Stimulated activated CD8-positive, alpha-beta memory T cell treated with anti-CD3 and anti-CD28 coated beads, Interleukin-7, amount 100 ng/mL, for 24 hours (primary cell): ENCODE data around the gene OR10C1.
"Not testable (repeated sequence)": the region's sequence is repeated elsewhere in the genome, so short reads cannot be mapped to it uniquely, and the experiment has no call there.

Source experiments
- DNase-seq: peaks from one replicate; pipeline ENCODE4 v3.0.0-alpha.2; 2020; ENCODE audit warnings: low read depth

The OR10C1 gene

GRCh38 chr6:29439006-29439405 is at the start of gene OR10C1:
TSS of gene OR10C1 (plus strand) at chr6:29439306. CDS start at chr6:29440016, 710 bp downstream.
- DNase-seq = no peak

- DNase-seq = no peak
Measured at GRCh38 chr6:29395331-29395730, 43.8 kb upstream of the OR10C1 start, which contains the start of gene OR12D2. TSS of gene OR12D2 (plus strand) at chr6:29395631. CDS start at chr6:29396700, 1,069 bp downstream.

GRCh38 chr6:29399525-29399924 is 39.6 kb upstream of the OR10C1 start:
- no peak for DNase-seq

- no peak for DNase-seq
Measured at GRCh38 chr6:29403801-29404200, 35.3 kb upstream of the OR10C1 start.

GRCh38 chr6:29414588-29414987 is 24.5 kb upstream of the OR10C1 start, which contains the start of gene OR12D1:
TSS of gene OR12D1 (plus strand) at chr6:29414928.
- DNase-seq = no peak

GRCh38 chr6:29419516-29419915 is 19.6 kb upstream of the OR10C1 start:
- DNase-seq = no peak

- no peak for DNase-seq
Measured at GRCh38 chr6:29424168-29424567, 14.9 kb upstream of the OR10C1 start.

GRCh38 chr6:29424575-29424974 is 14.5 kb upstream of the OR10C1 start:
- DNase-seq = no peak

GRCh38 chr6:29425075-29425474 is 14.0 kb upstream of the OR10C1 start:
- no peak for DNase-seq

GRCh38 chr6:29426654-29427053 is 12.5 kb upstream of the OR10C1 start:
- DNase-seq = no peak

- DNase-seq = not testable (repeated sequence)
Measured at GRCh38 chr6:29436730-29437129, 2.4 kb upstream of the OR10C1 start.

GRCh38 chr6:29442719-29443118 is 3.6 kb downstream of the OR10C1 start:
- no peak for DNase-seq

- DNase-seq = not testable (repeated sequence)
Measured at GRCh38 chr6:29444031-29444430, 4.9 kb downstream of the OR10C1 start.

GRCh38 chr6:29447670-29448069 is 8.6 kb downstream of the OR10C1 start:
- DNase-seq = no peak

GRCh38 chr6:29451471-29452193 is 12.5 kb downstream of the OR10C1 start:
- DNase-seq = no peak

- DNase-seq = no peak
Measured at GRCh38 chr6:29456971-29457370, 17.9 kb downstream of the OR10C1 start, which contains the start of the genes OR11A1 and OR2H1. TSS of gene OR11A1 (minus strand) at chr6:29457071. CDS start at chr6:29427641, 29,430 bp downstream. TSS of gene OR2H1 (plus strand) at chr6:29457155. CDS start at chr6:29461770, 4,615 bp downstream.

GRCh38 chr6:29461021-29461814 is 22.1 kb downstream of the OR10C1 start:
- no peak for DNase-seq

- DNase-seq = no peak
Measured at GRCh38 chr6:29462022-29462421, 22.9 kb downstream of the OR10C1 start.

- DNase-seq = no peak
Measured at GRCh38 chr6:29465279-29465678, 26.2 kb downstream of the OR10C1 start.

GRCh38 chr6:29465801-29466200 is 26.7 kb downstream of the OR10C1 start:
- no peak for DNase-seq

- no peak for DNase-seq
Measured at GRCh38 chr6:29466241-29466640, 27.1 kb downstream of the OR10C1 start.

GRCh38 chr6:29474996-29475395 is 35.9 kb downstream of the OR10C1 start:
- DNase-seq = no peak

GRCh38 chr6:29477923-29478450 is 38.9 kb downstream of the OR10C1 start:
- no peak for DNase-seq
